ENCODE results near the gene RDH5. TPM values are rescaled to one million over a fixed set of nuclear protein-coding genes. Genes with fewer than 3 reads are reported as not detected.

Gene RDH5
- total and polyA plus RNA-seq, 2 of the 13 experiments (the other 11 are each of a cell fraction or from before 2014, with no cell fraction given), result 2.6 to 5.7 TPM

- TF ChIP-seq ZBED4 (CRISPR knock-in tag; IDR thresholded peaks at IDR 0.05; ENCODE audit: borderline replicate concordance) (no peak), ADNP (CRISPR knock-in tag; IDR thresholded peaks at IDR 0.05) (no peak), TBX3 (IDR thresholded peaks at IDR 0.05; ENCODE audit: borderline replicate concordance) (no peak), TFAP4 (IDR thresholded peaks at IDR 0.05; ENCODE audit: borderline replicate concordance, low read depth) (no peak), TAF1 (CRISPR knock-in tag; IDR thresholded peaks at IDR 0.05) (peak; percentile 44; the same call in 1 of the 2 replicates), JUND (CRISPR knock-in tag; IDR thresholded peaks at IDR 0.05) (no peak), NR3C1 (CRISPR knock-in tag; IDR thresholded peaks at IDR 0.05) (no peak), PHF20 (CRISPR knock-in tag; IDR thresholded peaks at IDR 0.05) (peak; percentile 100), ISX (CRISPR knock-in tag; conservative IDR thresholded peaks at IDR 0.05) (no peak), ZSCAN30 (CRISPR knock-in tag; IDR thresholded peaks at IDR 0.05) (no peak), NFYB (CRISPR knock-in tag; IDR thresholded peaks at IDR 0.05) (no peak), ZBTB33 (CRISPR knock-in tag; IDR thresholded peaks at IDR 0.05) (no peak; the same call in 1 of the 2 replicates), THYN1 (CRISPR knock-in tag; IDR thresholded peaks at IDR 0.05; ENCODE audit: borderline replicate concordance, low read depth) (0 out of 2 replicates have a peak, but pooled peaks have one; percentile 58), GZF1 (CRISPR knock-in tag; IDR thresholded peaks at IDR 0.05) (no peak), ZSCAN22 (CRISPR knock-in tag; IDR thresholded peaks at IDR 0.05) (no peak), SETDB1 (CRISPR knock-in tag; IDR thresholded peaks at IDR 0.05; ENCODE audit: borderline replicate concordance) (0 out of 2 replicates have a peak, but pooled peaks have one; percentile 14), ZNF251 (CRISPR knock-in tag; IDR thresholded peaks at IDR 0.05) (no peak), CREB1 (IDR thresholded peaks at IDR 0.05) (no peak), CREB1 (CRISPR knock-in tag; IDR thresholded peaks at IDR 0.05) (peak; percentile 60; the same call in 1 of the 2 replicates), NFATC3 (CRISPR knock-in tag; IDR thresholded peaks at IDR 0.05) (no peak)
- TF ChIP-seq, protein P1, sequence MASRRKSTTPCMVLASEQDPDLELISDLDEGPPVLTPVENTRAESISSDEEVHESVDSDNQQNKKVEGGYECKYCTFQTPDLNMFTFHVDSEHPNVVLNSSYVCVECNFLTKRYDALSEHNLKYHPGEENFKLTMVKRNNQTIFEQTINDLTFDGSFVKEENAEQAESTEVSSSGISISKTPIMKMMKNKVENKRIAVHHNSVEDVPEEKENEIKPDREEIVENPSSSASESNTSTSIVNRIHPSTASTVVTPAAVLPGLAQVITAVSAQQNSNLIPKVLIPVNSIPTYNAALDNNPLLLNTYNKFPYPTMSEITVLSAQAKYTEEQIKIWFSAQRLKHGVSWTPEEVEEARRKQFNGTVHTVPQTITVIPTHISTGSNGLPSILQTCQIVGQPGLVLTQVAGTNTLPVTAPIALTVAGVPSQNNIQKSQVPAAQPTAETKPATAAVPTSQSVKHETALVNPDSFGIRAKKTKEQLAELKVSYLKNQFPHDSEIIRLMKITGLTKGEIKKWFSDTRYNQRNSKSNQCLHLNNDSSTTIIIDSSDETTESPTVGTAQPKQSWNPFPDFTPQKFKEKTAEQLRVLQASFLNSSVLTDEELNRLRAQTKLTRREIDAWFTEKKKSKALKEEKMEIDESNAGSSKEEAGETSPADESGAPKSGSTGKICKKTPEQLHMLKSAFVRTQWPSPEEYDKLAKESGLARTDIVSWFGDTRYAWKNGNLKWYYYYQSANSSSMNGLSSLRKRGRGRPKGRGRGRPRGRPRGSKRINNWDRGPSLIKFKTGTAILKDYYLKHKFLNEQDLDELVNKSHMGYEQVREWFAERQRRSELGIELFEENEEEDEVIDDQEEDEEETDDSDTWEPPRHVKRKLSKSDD (CRISPR knock-in tag; IDR thresholded peaks at IDR 0.05; ENCODE audit: low read depth), result peak; percentile 49
Observed at GRCh38 chr12:55715833-55716581, 4.2 kb upstream of the RDH5 start, which contains the start of gene BLOC1S1 (continued).
